COLO829 (cell line): ENCODE measurements around the gene PRKACB.
"Not testable (repeated sequence)": the region's sequence is repeated elsewhere in the genome, so short reads cannot be mapped to it uniquely, and the experiment has no call there.

ENCODE experiments used
- DNase-seq: peaks from one replicate; pipeline ENCODE4 v3.0.0; 2012; ENCODE audit warnings: low spot score

The PRKACB gene

GRCh38 chr1:84269306-84269705, 125.2 kb downstream of the PRKACB start:
- DNase-seq: no peak

- DNase-seq: no peak
Measured at GRCh38 chr1:84271441-84272151, 127.5 kb downstream of the PRKACB start.

GRCh38 chr1:84272401-84272800, 128.3 kb downstream of the PRKACB start:
- DNase-seq: no peak

- no peak for DNase-seq
Measured at GRCh38 chr1:84277343-84278059, 133.4 kb downstream of the PRKACB start.

- no peak for DNase-seq
Measured at GRCh38 chr1:84278905-84279304, 134.8 kb downstream of the PRKACB start.

GRCh38 chr1:84280912-84281311, 136.8 kb downstream of the PRKACB start:
- DNase-seq: no peak

- no peak for DNase-seq
Measured at GRCh38 chr1:84282780-84283333, 138.8 kb downstream of the PRKACB start.

GRCh38 chr1:84283381-84283780, 139.3 kb downstream of the PRKACB start:
- DNase-seq: no peak

GRCh38 chr1:84286071-84286470, 142.0 kb downstream of the PRKACB start:
- no peak for DNase-seq

- DNase-seq: not testable (repeated sequence)
Measured at GRCh38 chr1:84287389-84287788, 143.3 kb downstream of the PRKACB start.
